Kidney (tissue), 14 donors: ENCODE measurements around the gene DNAI7. TPM values are rescaled to one million over a fixed set of nuclear protein-coding genes. Genes with fewer than 3 reads are reported as not detected.

ENCODE experiments used
- DNase-seq, 5 donors: peaks; one replicate each; pipeline ENCODE4 v3.0.0-alpha.2; 2013 to 2020
- FAIRE-seq: peaks from 2 replicates; lab custom pipeline; 2012; peaks lifted over from hg19 to GRCh38; lab: Jason Lieb, UNC
- H3K27ac ChIP-seq, 2 donors: one replicate each; pipeline ENCODE4 v1.7.0; 2013; ENCODE audit warnings: low read depth in 2 of 2, low read length in 2 of 2, inconsistent platforms in 1 of 2
- H3K27me3 ChIP-seq: one replicate; pipeline ENCODE4 v1.7.1; 2013; ENCODE audit warnings: low read length, inconsistent platforms; ENCODE audit not compliant: control insufficient read depth, insufficient read depth
- H3K36me3 ChIP-seq, 3 donors: one replicate each; pipeline versions ENCODE4 v1.7.0 to v1.7.1; 2013; ENCODE audit warnings: low read length in 3 of 3, control low read depth in 1 of 3, inconsistent platforms in 1 of 3; ENCODE audit not compliant: insufficient read depth in 3 of 3, control insufficient read depth in 2 of 3
- H3K4me1 ChIP-seq, 3 donors: one replicate each; pipeline versions ENCODE4 v1.7.0 to v1.7.1; 2013; ENCODE audit warnings: low read length in 3 of 3, inconsistent platforms in 1 of 3, low read depth in 1 of 3; ENCODE audit not compliant: control insufficient read depth in 2 of 3, insufficient read depth in 2 of 3
- H3K4me3 ChIP-seq, 3 donors: one replicate each; pipeline versions ENCODE4 v1.7.0 to v1.8.1; 2013; ENCODE audit warnings: low read length in 3 of 3, control low read depth in 1 of 3, inconsistent platforms in 1 of 3
- H3K9ac ChIP-seq, 3 donors: one replicate each; pipeline versions ENCODE4 v1.7.0 to v1.7.1; 2013; ENCODE audit warnings: low read length in 3 of 3, control low read depth in 1 of 3, inconsistent platforms in 1 of 3
- H3K9me3 ChIP-seq, 3 donors: one replicate each; pipeline versions ENCODE4 v1.7.0 to v1.7.1; 2013; ENCODE audit warnings: low read length in 3 of 3, control low read depth in 1 of 3, inconsistent platforms in 1 of 3; ENCODE audit not compliant: control insufficient read depth in 2 of 3, insufficient read depth in 1 of 3
- intact Hi-C: fragments of 100-400 bp; cut with DNase I; formaldehyde crosslinking; loops from one replicate; pipeline ENCODE4 v1.11.1; 2022
- polyA plus RNA-seq: library from polyadenylated mRNA; stranded (reverse); fragments of 350-450 nt; fragmentation: Illumina TruSeq; extraction: RNeasy Lipid Tissue Mini Kit (QIAGEN cat#74804); gene quantifications from one replicate; pipeline ENCODE4 v1.2.3, GENCODE V29; 2014; ENCODE audit warnings: low read depth, low replicate concordance; ENCODE audit not compliant: insufficient read depth
- total RNA-seq: library from RNA; stranded (reverse); fragmentation: NEBNext Ultra II Directional; extraction: Animal tissue kit (Norgen Biotek cat#: 25700); gene quantifications from one replicate; pipeline ENCODE4 v1.2.1, GENCODE V29; 2021
- TF ChIP-seq, protein P1 (sequence below): IDR thresholded peaks from 3 replicates; pipeline ENCODE4 v1.5.1; 2012; ENCODE audit warnings: mild to moderate bottlenecking, moderate library complexity, borderline replicate concordance; ENCODE audit not compliant: insufficient read depth; ENCODE audit errors: extremely low read depth
- donor health status: control.
- donor health status: control.
- donor health status: control.
- donor health status: control.
- donor health status: control.
- donor health status: DM: yes; HTN: yes; CAD: no.
- donor health status: Normal renal cell carcinoma (clear cell type).

Gene DNAI7
- total and polyA plus RNA-seq, 2 donors from 2014 or later: 3.0 to 5.3 TPM

- no peak for FAIRE-seq
- H3K9me3 ChIP-seq: peaks cover 0 to 5% (median 0%) of the 10 kb centered on the region in 3 donors
- no peaks in the 10 kb centered on the region for H3K4me1 ChIP-seq
- peaks cover 0 to 9% (median 0%) of the 10 kb centered on the region in 3 donors for H3K36me3 ChIP-seq
- no peaks in the 10 kb centered on the region for H3K27me3 ChIP-seq
- no peak overlapping the region for H3K9ac ChIP-seq
- DNase-seq: no peak
- intact Hi-C loops: no loop called here
- TF ChIP-seq, protein P1, sequence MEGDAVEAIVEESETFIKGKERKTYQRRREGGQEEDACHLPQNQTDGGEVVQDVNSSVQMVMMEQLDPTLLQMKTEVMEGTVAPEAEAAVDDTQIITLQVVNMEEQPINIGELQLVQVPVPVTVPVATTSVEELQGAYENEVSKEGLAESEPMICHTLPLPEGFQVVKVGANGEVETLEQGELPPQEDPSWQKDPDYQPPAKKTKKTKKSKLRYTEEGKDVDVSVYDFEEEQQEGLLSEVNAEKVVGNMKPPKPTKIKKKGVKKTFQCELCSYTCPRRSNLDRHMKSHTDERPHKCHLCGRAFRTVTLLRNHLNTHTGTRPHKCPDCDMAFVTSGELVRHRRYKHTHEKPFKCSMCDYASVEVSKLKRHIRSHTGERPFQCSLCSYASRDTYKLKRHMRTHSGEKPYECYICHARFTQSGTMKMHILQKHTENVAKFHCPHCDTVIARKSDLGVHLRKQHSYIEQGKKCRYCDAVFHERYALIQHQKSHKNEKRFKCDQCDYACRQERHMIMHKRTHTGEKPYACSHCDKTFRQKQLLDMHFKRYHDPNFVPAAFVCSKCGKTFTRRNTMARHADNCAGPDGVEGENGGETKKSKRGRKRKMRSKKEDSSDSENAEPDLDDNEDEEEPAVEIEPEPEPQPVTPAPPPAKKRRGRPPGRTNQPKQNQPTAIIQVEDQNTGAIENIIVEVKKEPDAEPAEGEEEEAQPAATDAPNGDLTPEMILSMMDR: no peak
- no peak overlapping the region for H3K27ac ChIP-seq
- H3K4me3 ChIP-seq: no peak overlapping the region
Measured at GRCh38 chr12:25099010-25099409, 96.0 kb downstream of the DNAI7 start.

- intact Hi-C loops: no loop called here
- H3K27ac ChIP-seq: no peak overlapping the region
- no peaks in the 10 kb centered on the region for H3K36me3 ChIP-seq
- H3K4me3 ChIP-seq: no peak overlapping the region
- peaks cover 0 to 5% (median 0%) of the 10 kb centered on the region in 3 donors for H3K9me3 ChIP-seq
- TF ChIP-seq, protein P1: no peak
- DNase-seq (no peak), FAIRE-seq (no peak)
- no peak overlapping the region for H3K9ac ChIP-seq
- H3K27me3 ChIP-seq: no peaks in the 10 kb centered on the region
- no peaks in the 10 kb centered on the region for H3K4me1 ChIP-seq
Measured at GRCh38 chr12:25089738-25090137, 105.2 kb downstream of the DNAI7 start.

- intact Hi-C loops: no loop called here
- TF ChIP-seq, protein P1: no peak
- Histone ChIP-seq H3K4me3 (no peak overlapping the region), H3K27ac (no peak overlapping the region), H3K9ac (no peak overlapping the region), H3K4me1 (no peaks in the 10 kb centered on the region), H3K9me3 (no peaks in the 10 kb centered on the region), H3K27me3 (no peaks in the 10 kb centered on the region), H3K36me3 (no peaks in the 10 kb centered on the region)
- DNase-seq (no peak), FAIRE-seq (no peak)
Measured at GRCh38 chr12:25087596-25087995, 107.4 kb downstream of the DNAI7 start.

DNA sequence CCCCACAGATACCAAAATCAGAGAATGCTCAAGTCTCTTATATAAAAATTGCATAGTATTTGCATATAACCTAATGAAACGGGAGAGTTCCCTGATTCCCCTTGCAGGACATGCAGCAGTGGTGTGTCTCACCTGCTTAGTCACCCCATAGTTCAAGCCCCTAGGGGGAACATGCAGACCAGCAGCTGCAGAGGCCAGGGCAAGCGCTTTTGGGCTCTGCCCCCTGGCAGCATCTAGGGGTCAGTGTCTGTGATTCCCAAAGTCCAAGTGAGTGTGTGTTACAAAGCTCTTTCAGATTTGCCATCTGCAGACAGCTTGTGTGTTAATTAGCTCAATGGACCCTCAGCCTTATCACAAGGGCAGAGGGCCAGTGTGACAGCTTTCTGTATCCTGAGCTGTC is 110.1 kb downstream of the DNAI7 start:
- no peak overlapping the region for H3K27ac ChIP-seq
- intact Hi-C loops: no loop called here
- H3K4me3 ChIP-seq: no peak overlapping the region
- TF ChIP-seq, protein P1: no peak
- FAIRE-seq (no peak), DNase-seq (no peak)
- H3K4me1 ChIP-seq: no peaks in the 10 kb centered on the region
- no peaks in the 10 kb centered on the region for H3K36me3 ChIP-seq
- no peak overlapping the region for H3K9ac ChIP-seq
- no peaks in the 10 kb centered on the region for H3K27me3 ChIP-seq
- no peaks in the 10 kb centered on the region for H3K9me3 ChIP-seq
